WI38 (cell line): ENCODE data around the gene NEU1.
A peak's percentile ranks its signal among the peaks of the same experiment; 100 is the strongest.
"Not testable (repeated sequence)": the region's sequence is repeated elsewhere in the genome, so short reads cannot be mapped to it uniquely, and the experiment has no call there.

Experiments
- H3K4me3 ChIP-seq: 2 replicates; pipeline ENCODE4 v1.5.1; 2011; ENCODE audit warnings: low read depth, mild to moderate bottlenecking, control low read depth, low read length
- CTCF ChIP-seq: IDR thresholded peaks from 2 replicates; pipeline ENCODE4 v1.5.1; 2012; ENCODE audit warnings: low read depth, mild to moderate bottlenecking, control low read depth, low read length

Gene NEU1

DNA sequence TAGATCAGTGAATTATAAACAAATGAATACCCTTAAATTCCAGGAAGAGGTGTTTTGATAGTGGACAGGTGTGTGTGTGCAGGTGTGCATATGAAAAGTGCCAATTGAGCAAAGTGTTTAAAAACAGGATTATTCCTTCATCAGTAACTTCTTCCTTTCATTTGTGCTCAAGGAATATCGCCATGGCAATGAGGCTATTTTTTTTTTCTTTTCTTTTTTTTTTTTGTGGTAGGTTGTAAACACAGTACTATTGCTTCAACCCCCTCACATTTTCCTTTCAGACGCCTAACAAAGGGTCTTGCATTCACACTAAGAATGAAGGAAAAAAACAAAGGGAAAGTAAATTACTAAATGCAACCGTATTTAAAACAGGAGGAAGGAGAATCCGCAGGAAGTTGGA, 37.1 kb downstream of the NEU1 start:
- no peak for TF ChIP-seq CTCF
- H3K4me3 ChIP-seq, result no peak overlapping the region

DNA sequence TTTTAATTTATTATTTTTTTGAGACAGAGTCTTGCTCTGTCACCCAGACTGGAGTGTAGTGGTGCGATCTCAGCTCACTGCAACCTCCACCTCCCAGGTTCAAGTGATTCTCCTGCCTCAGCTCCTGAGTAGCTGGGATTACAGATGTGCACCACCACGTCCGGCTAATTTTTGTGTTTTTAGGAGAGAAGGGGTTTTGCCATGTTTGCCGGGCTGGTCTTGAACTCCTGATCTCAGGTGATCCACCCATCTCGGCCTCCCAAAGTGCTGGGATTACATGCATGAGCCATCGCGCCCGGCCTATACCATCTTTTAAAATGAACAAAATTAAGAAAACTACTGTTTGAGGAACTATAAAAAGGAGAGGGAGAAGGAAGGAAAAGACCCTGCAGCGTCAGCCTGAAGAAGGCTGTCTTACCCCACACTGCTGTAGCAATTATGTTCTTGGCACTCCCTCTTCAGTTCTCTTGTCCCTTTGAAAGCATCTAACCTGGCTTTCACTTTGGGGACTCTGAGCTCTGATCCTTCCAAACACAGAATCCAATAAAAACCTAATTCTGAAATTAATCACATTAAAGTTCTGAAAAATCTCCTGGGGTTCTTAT, 38.9 kb downstream of the NEU1 start:
- H3K4me3 ChIP-seq, result not testable (repeated sequence)

- no peak for TF ChIP-seq CTCF
- H3K4me3 ChIP-seq, result peak overlapping the region; percentile 61
These were observed 40.4 kb downstream of the NEU1 start for GRCh38 chr6:31822036-31822821.

- peak overlapping the region; percentile 61 for H3K4me3 ChIP-seq
These were observed 41.2 kb downstream of the NEU1 start for GRCh38 chr6:31821301-31822035.

GRCh38 chr6:31820399-31820798, 42.2 kb downstream of the NEU1 start:
- not testable (repeated sequence) for H3K4me3 ChIP-seq

More at GRCh38 chr6:31821301-31822035, 41.2 kb downstream of the NEU1 start:
- TF ChIP-seq CTCF, result no peak

- no peak overlapping the region for H3K4me3 ChIP-seq
- no peak for TF ChIP-seq CTCF
These were observed 42.7 kb downstream of the NEU1 start for GRCh38 chr6:31819871-31820299.

DNA sequence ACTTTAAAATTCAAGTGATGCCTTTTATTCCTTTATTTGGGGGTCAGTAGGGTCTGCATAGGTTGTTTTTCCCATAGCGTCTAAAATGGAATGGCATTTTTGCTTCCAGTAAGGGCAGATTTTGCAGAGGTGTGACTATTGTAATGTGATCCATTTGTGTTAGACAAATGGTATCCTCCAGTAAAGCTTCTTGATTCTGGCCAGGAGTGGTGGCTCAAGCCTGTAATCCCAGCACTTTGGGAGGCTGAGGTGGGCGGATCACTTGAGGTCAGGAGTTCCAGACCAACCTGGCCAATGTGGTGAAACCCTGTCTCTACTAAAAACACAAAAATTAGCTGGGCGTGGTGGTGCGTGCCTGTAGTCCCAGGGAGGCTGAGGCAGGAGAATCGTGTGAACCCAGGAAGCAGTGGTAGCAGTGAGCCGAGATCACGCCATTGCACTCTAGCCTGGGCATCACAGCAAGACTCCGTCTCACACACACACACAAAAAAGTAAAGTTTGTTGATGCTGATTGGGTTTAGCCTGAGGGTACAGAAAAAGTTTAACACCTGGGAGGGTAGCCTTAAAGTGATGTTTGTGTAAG, 44.6 kb downstream of the NEU1 start:
- peak overlapping the region; percentile 69 for H3K4me3 ChIP-seq

- peak overlapping the region; percentile 69 for H3K4me3 ChIP-seq
These were observed 45.3 kb downstream of the NEU1 start for GRCh38 chr6:31817133-31817928.
